Mesenchymal stem cell (in vitro differentiated cells and primary cell): ENCODE data around the gene PTPRN.

ENCODE experiments used
- DNase-seq: peaks from one replicate; pipeline ENCODE4 v3.0.0-alpha.2; 2013
- H2AFZ ChIP-seq: one replicate; pipeline ENCODE4 v1.6.1; 2013; ENCODE audit warnings: low read depth, mild to moderate bottlenecking, control low read depth, inconsistent platforms, low read length, moderate library complexity
- H2AK5ac ChIP-seq: 2 replicates; pipeline ENCODE4 v1.6.1; 2013; ENCODE audit warnings: low read length, moderate library complexity, mild to moderate bottlenecking, inconsistent platforms; ENCODE audit not compliant: severe bottlenecking
- H2BK120ac ChIP-seq: one replicate; pipeline ENCODE4 v1.6.1; 2013; ENCODE audit warnings: low read depth, mild to moderate bottlenecking, inconsistent platforms, low read length, moderate library complexity
- H2BK12ac ChIP-seq, 2 experiments: one replicate each; pipeline ENCODE4 v1.6.1; 2013; ENCODE audit warnings: inconsistent platforms in 2 of 2, low read length in 2 of 2, mild to moderate bottlenecking in 2 of 2, moderate library complexity in 2 of 2, control low read depth in 1 of 2
- H2BK15ac ChIP-seq: one replicate; pipeline ENCODE4 v1.6.1; 2013; ENCODE audit warnings: mild to moderate bottlenecking, low read depth, inconsistent platforms; ENCODE audit not compliant: poor library complexity, severe bottlenecking
- H2BK5ac ChIP-seq: 2 replicates; pipeline ENCODE4 v1.6.1; 2013; ENCODE audit warnings: low read depth, mild to moderate bottlenecking, low read length, control low read depth, inconsistent platforms; ENCODE audit not compliant: poor library complexity, severe bottlenecking
- H3K14ac ChIP-seq, 2 experiments: one replicate each; pipeline ENCODE4 v1.6.1; 2013; ENCODE audit warnings: inconsistent platforms in 2 of 2, low read length in 2 of 2, control low read depth in 1 of 2, mild to moderate bottlenecking in 1 of 2, moderate library complexity in 1 of 2
- H3K18ac ChIP-seq, 2 experiments: one replicate each; pipeline ENCODE4 v1.6.1; 2013; ENCODE audit warnings: inconsistent platforms in 2 of 2, low read length in 2 of 2, control low read depth in 1 of 2, low read depth in 1 of 2, mild to moderate bottlenecking in 1 of 2
- H3K23ac ChIP-seq, 2 experiments: one replicate each; pipeline ENCODE4 v1.6.1; 2013; ENCODE audit warnings: inconsistent platforms in 2 of 2, low read length in 2 of 2, mild to moderate bottlenecking in 2 of 2, moderate library complexity in 2 of 2, control low read depth in 1 of 2
- H3K27ac ChIP-seq: 2 replicates; pipeline ENCODE4 v1.5.1; 2013; ENCODE audit warnings: mild to moderate bottlenecking, moderate library complexity, low read length, control low read depth, inconsistent platforms; ENCODE audit not compliant: poor library complexity, severe bottlenecking
- H3K27me3 ChIP-seq, 2 experiments: 2 replicates each; pipeline versions ENCODE4 v1.6.1 to v1.7.0; 2013; ENCODE audit warnings: low read length in 2 of 2, mild to moderate bottlenecking in 2 of 2, moderate library complexity in 2 of 2, control low read depth in 1 of 2, inconsistent platforms in 1 of 2; ENCODE audit not compliant: control insufficient read depth in 1 of 2, insufficient read depth in 1 of 2
- H3K36me3 ChIP-seq, 2 experiments: 2 replicates each; pipeline versions ENCODE4 v1.6.1 to v1.7.0; 2013; ENCODE audit warnings: low read length in 2 of 2, control low read depth in 1 of 2, inconsistent platforms in 1 of 2, low read depth in 1 of 2, mild to moderate bottlenecking in 1 of 2; ENCODE audit not compliant: insufficient read depth in 2 of 2, control insufficient read depth in 1 of 2
- H3K4ac ChIP-seq, 2 experiments: one replicate each; pipeline ENCODE4 v1.6.1; 2013; ENCODE audit warnings: inconsistent platforms in 2 of 2, low read length in 2 of 2, mild to moderate bottlenecking in 2 of 2, moderate library complexity in 2 of 2, control low read depth in 1 of 2, low read depth in 1 of 2
- H3K4me1 ChIP-seq: 2 replicates; pipeline ENCODE4 v1.6.1; 2013; ENCODE audit warnings: low read depth, low read length, control low read depth; ENCODE audit not compliant: control insufficient read depth, insufficient read depth
- H3K4me2 ChIP-seq: 2 replicates; pipeline ENCODE4 v1.6.1; 2013; ENCODE audit warnings: low read length, mild to moderate bottlenecking, inconsistent platforms; ENCODE audit not compliant: poor library complexity, severe bottlenecking
- H3K4me3 ChIP-seq, 2 experiments: 2 replicates each; pipeline versions ENCODE4 v1.5.1 to v1.7.0; 2013; ENCODE audit warnings: low read length in 2 of 2, mild to moderate bottlenecking in 2 of 2, control low read depth in 1 of 2, low read depth in 1 of 2; ENCODE audit not compliant: insufficient read depth in 1 of 2
- H3K79me1 ChIP-seq: replicated peaks from 2 replicates; pipeline ENCODE4 v1.6.1; 2013; ENCODE audit warnings: mild to moderate bottlenecking, control low read depth, low read length, inconsistent platforms; ENCODE audit not compliant: poor library complexity, severe bottlenecking
- H3K9ac ChIP-seq: 2 replicates; pipeline ENCODE4 v1.7.0; 2013; ENCODE audit warnings: mild to moderate bottlenecking, low read length, moderate library complexity
- H3K9me3 ChIP-seq: 2 replicates; pipeline ENCODE4 v1.7.0; 2013; ENCODE audit warnings: mild to moderate bottlenecking, low read length; ENCODE audit not compliant: control insufficient read depth
- H4K8ac ChIP-seq: one replicate; pipeline ENCODE4 v1.6.1; 2013; ENCODE audit warnings: inconsistent platforms, mild to moderate bottlenecking, low read length, moderate library complexity
- H4K91ac ChIP-seq: one replicate; pipeline ENCODE4 v1.6.1; 2013; ENCODE audit warnings: mild to moderate bottlenecking, low read length, inconsistent platforms
- WGBS: methylation state at CpG from one replicate; pipeline ENCODE4 v1.1.7; 2013; ENCODE audit warnings: mixed read lengths; 5-methylcytosine and 5-hydroxymethylcytosine counted together

Gene PTPRN

DNA sequence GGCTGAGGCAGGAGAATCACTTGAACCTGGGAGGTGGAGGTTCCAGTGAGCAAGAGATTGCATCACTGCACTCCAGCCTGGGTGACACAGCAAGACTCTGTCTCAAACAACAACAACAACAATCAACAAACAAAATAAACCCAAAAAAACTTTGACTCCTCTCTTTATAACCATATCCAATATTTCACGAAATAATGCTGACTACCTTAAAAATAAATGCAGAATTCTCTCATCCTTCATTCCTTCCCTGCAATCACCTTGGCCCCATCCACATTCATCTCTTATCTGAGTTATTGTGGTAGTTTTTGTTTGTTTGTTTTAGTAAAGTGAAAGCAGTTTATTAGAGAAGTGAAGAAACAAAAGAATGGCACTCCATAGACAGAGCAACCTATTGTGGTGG is 3.2 kb downstream of the PTPRN start:
- no peak overlapping the region for H3K14ac ChIP-seq
- no peak overlapping the region for H4K91ac ChIP-seq
- WGBS, result 70% methylated on average over 1 of the region's 1 CpG
- DNase-seq, result no peak
- H3K4me2 ChIP-seq, result no peak overlapping the region
- H3K9ac ChIP-seq, result no peak overlapping the region
- H3K27ac ChIP-seq, result no peak overlapping the region
- no peak overlapping the region for H2AFZ ChIP-seq
- no peaks in the 10 kb centered on the region for H3K9me3 ChIP-seq
- no peak overlapping the region for H3K23ac ChIP-seq
- no peak overlapping the region for H2BK120ac ChIP-seq
- no peak overlapping the region for H3K18ac ChIP-seq
- H3K4me1 ChIP-seq, result peaks cover 13% of the 10 kb centered on the region
- H2BK15ac ChIP-seq, result no peak overlapping the region
- no peak overlapping the region for H3K4ac ChIP-seq
- no peaks in the 10 kb centered on the region for H3K36me3 ChIP-seq
- H3K27me3 ChIP-seq, result peaks cover 63 to 70% of the 10 kb centered on the region in 2 experiments
- no peak overlapping the region for H2BK5ac ChIP-seq
- H4K8ac ChIP-seq, result no peak overlapping the region
- H2AK5ac ChIP-seq, result no peak overlapping the region
- no peaks in the 10 kb centered on the region for H3K79me1 ChIP-seq
- no peak overlapping the region for H3K4me3 ChIP-seq
- no peak overlapping the region for H2BK12ac ChIP-seq

DNA sequence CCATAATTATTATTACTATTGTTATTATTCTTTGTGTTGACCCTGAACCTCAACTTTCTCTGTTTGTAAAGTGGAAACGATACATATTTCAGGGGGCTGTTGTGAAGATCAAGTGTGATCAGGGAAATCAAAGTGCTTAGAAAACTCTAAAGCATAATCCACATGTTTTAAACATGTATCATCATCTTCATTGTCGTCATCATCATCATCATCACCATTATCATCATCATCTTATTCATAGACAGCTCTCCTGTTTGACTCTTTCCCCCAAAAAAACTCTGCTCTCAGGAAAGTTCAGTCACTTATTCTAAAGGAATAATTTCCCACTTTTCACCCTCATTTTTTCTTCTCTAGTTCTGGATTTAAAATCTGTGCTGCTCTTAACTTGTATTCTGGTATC is 5.0 kb downstream of the PTPRN start:
- Histone ChIP-seq H3K4ac (no peak overlapping the region), H3K23ac (no peak overlapping the region), H2BK5ac (no peak overlapping the region), H3K79me1 (no peaks in the 10 kb centered on the region), H4K8ac (no peak overlapping the region), H3K9ac (no peak overlapping the region), H2AFZ (no peak overlapping the region), H2BK120ac (no peak overlapping the region), H2BK12ac (no peak overlapping the region), H3K27me3 (peaks cover 68 to 74% of the 10 kb centered on the region in 2 experiments), H3K27ac (no peak overlapping the region), H2BK15ac (no peak overlapping the region), H3K4me2 (no peak overlapping the region), H3K9me3 (no peaks in the 10 kb centered on the region), H3K36me3 (no peaks in the 10 kb centered on the region), H4K91ac (no peak overlapping the region), H3K14ac (no peak overlapping the region), H3K18ac (no peak overlapping the region), H2AK5ac (no peak overlapping the region), H3K4me1 (peaks cover 11% of the 10 kb centered on the region), H3K4me3 (no peak overlapping the region)
- WGBS, result 59% methylated on average over 1 of the region's 2 CpGs
- DNase-seq, result no peak

DNA sequence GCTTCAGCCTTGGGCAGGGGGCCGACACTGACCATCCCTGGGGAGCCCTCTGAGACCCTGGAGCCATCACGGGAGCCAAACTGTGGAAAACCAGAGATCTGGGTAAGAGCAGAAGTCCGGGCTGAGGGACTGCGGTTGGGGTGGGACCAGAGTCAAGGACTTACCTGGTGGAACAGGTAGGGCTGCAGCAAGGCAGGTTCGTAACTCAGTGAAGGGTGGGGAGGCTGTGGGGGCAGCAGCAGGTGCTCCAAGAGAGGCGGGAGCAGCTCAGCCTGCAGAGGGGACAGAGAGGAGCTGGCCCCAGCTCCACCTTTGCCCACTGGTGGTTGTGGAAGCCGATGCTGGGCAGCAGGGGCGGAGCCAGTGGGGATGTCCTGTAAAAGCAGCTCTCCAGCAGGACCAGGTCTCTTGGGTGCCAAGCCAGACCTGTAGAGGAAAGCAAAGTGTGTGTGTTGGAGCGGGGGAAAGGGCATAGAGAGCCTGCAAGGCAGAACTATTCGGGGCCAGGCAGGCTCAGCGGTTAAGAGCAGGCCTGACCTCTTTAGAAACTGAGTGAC is 6.7 kb downstream of the PTPRN start:
- H3K23ac ChIP-seq, result no peak overlapping the region
- H4K8ac ChIP-seq, result no peak overlapping the region
- H3K4me3 ChIP-seq, result no peak overlapping the region
- H2AFZ ChIP-seq, result no peak overlapping the region
- WGBS, result 75% methylated on average over 11 of the region's 11 CpGs
- no peak overlapping the region for H2BK12ac ChIP-seq
- no peak overlapping the region for H3K14ac ChIP-seq
- DNase-seq, result no peak
- no peaks in the 10 kb centered on the region for H3K79me1 ChIP-seq
- no peak overlapping the region for H3K18ac ChIP-seq
- no peak overlapping the region for H3K9ac ChIP-seq
- H3K9me3 ChIP-seq, result no peaks in the 10 kb centered on the region
- no peak overlapping the region for H2BK15ac ChIP-seq
- peaks cover 4% of the 10 kb centered on the region for H3K4me1 ChIP-seq
- H3K4ac ChIP-seq, result no peak overlapping the region
- H3K36me3 ChIP-seq, result no peaks in the 10 kb centered on the region
- no peak overlapping the region for H4K91ac ChIP-seq
- no peak overlapping the region for H3K27ac ChIP-seq
- no peak overlapping the region for H3K4me2 ChIP-seq
- H2BK120ac ChIP-seq, result no peak overlapping the region
- H2AK5ac ChIP-seq, result no peak overlapping the region
- no peak overlapping the region for H2BK5ac ChIP-seq
- H3K27me3 ChIP-seq, result peaks cover 58 to 65% of the 10 kb centered on the region in 2 experiments

DNA sequence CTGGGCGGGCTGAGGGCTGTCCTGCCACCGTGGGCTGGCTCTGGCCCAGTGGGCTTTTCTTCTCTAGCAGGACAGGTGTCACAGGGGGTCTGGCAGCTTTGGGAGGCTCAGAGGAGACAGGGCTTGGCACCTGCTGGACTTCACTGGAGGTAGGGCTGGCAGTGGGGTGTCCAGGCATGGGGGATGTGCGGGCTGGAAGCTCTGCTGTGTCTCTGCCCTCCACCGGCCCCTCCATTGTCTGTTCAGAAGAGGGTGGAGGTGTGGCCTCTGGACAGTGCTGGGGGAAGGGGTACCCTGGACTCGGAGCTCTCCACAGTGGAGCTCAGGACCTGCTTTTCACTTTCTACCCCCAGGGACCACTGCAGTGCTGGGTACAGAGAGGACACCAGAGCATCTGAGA is 9.2 kb downstream of the PTPRN start:
- H3K4ac ChIP-seq, result no peak overlapping the region
- peaks cover 6% of the 10 kb centered on the region for H3K4me1 ChIP-seq
- H3K27me3 ChIP-seq, result peaks cover 51 to 59% of the 10 kb centered on the region in 2 experiments
- no peak overlapping the region for H3K14ac ChIP-seq
- no peak overlapping the region for H3K4me3 ChIP-seq
- no peak overlapping the region for H3K18ac ChIP-seq
- no peak overlapping the region for H3K27ac ChIP-seq
- H3K9me3 ChIP-seq, result no peaks in the 10 kb centered on the region
- no peak overlapping the region for H2AK5ac ChIP-seq
- no peak overlapping the region for H3K9ac ChIP-seq
- no peak overlapping the region for H4K91ac ChIP-seq
- no peak overlapping the region for H3K23ac ChIP-seq
- no peaks in the 10 kb centered on the region for H3K36me3 ChIP-seq
- H2AFZ ChIP-seq, result no peak overlapping the region
- 78% methylated on average over 5 of the region's 5 CpGs for WGBS
- H2BK120ac ChIP-seq, result no peak overlapping the region
- H2BK5ac ChIP-seq, result no peak overlapping the region
- no peak overlapping the region for H4K8ac ChIP-seq
- H2BK15ac ChIP-seq, result no peak overlapping the region
- no peak for DNase-seq
- no peaks in the 10 kb centered on the region for H3K79me1 ChIP-seq
- H3K4me2 ChIP-seq, result no peak overlapping the region
- H2BK12ac ChIP-seq, result no peak overlapping the region
